Suprapubic skin (tissue), 4 donors: ENCODE results near the gene WDR46. TPM values are rescaled to one million over a fixed set of nuclear protein-coding genes. Genes with fewer than 3 reads are reported as not detected.
"Not testable (repeated sequence)": the region's sequence is repeated elsewhere in the genome, so short reads cannot be mapped to it uniquely, and the experiment has no call there.

ENCODE experiments used
- DNase-seq, 2 donors: peaks; one replicate each; pipeline ENCODE4 v3.0.0-alpha.2; 2019; ENCODE audit warnings: low spot score in 2 of 2
- H3K27ac ChIP-seq: fragments of 200-600 bp; sonication (generic); one replicate; pipeline ENCODE4 v1.5.1; 2019
- H3K27me3 ChIP-seq: fragments of 200-600 bp; sonication (generic); one replicate; pipeline ENCODE4 v1.5.1; 2019
- H3K36me3 ChIP-seq: fragments of 200-600 bp; sonication (generic); one replicate; pipeline ENCODE4 v1.5.1; 2019
- H3K4me1 ChIP-seq: fragments of 200-600 bp; sonication (generic); one replicate; pipeline ENCODE4 v1.5.1; 2019
- H3K4me3 ChIP-seq: fragments of 200-600 bp; sonication (generic); one replicate; pipeline ENCODE4 v1.5.1; 2019; ENCODE audit warnings: mild to moderate bottlenecking
- H3K9me3 ChIP-seq: fragments of 200-600 bp; sonication (generic); one replicate; pipeline ENCODE4 v1.5.1; 2019
- CTCF ChIP-seq, 2 donors: fragments of 200-600 bp in 1 of 2; fragments of 450-650 bp in 1 of 2; sonication (generic) in 1 of 2; IDR thresholded peaks; one replicate each; pipeline ENCODE4 v1.5.1; 2016 to 2019; ENCODE audit warnings: antibody characterized with exemption in 2 of 2, mild to moderate bottlenecking in 1 of 2, moderate library complexity in 1 of 2
- EP300 ChIP-seq: sonication (generic); formaldehyde crosslinking; IDR thresholded peaks from one replicate; pipeline ENCODE4 v1.6.1; 2017; ENCODE audit warnings: antibody characterized with exemption
- POLR2A ChIP-seq, 2 donors: fragments of 450-650 bp; IDR thresholded peaks; one replicate each; pipeline ENCODE4 v1.6.1; 2017; ENCODE audit warnings: antibody characterized with exemption in 2 of 2, mild to moderate bottlenecking in 2 of 2, moderate library complexity in 2 of 2
- POLR2AphosphoS5 ChIP-seq, 3 donors: sonication (generic); formaldehyde crosslinking; IDR thresholded peaks; one replicate each; pipeline ENCODE4 v1.6.1; 2017; ENCODE audit warnings: antibody characterized with exemption in 3 of 3
- WGBS: methylation state at CpG from one replicate; pipeline ENCODE4 v1.1.5; 2018; 5-methylcytosine and 5-hydroxymethylcytosine counted together
- total RNA-seq, 4 donors: library from RNA; depleted of rRNA; stranded (reverse); fragments of >200 nt; gene quantifications; one replicate each; pipeline ENCODE4 v1.1.0, GENCODE V29; 2016

WDR46 gene
- total RNA-seq, 4 donors from 2014 or later, result 41.3 to 67.2 (median 50.2) TPM

- no peak for TF ChIP-seq EP300
- no peak for TF ChIP-seq POLR2AphosphoS5 (IDR thresholded peaks at IDR 0.05)
- no peak for TF ChIP-seq CTCF (IDR thresholded peaks at IDR 0.05)
- TF ChIP-seq POLR2A (IDR thresholded peaks at IDR 0.05), result no peak
- Histone ChIP-seq H3K9me3 (no peaks in the 10 kb centered on the region), H3K4me1 (peaks cover 56% of the 10 kb centered on the region), H3K27me3 (no peaks in the 10 kb centered on the region), H3K36me3 (peaks cover 60% of the 10 kb centered on the region), H3K4me3 (peak overlapping the region; percentile 83), H3K27ac (peak overlapping the region; percentile 92)
- WGBS, result 48% methylated on average over 19 of the region's 39 CpGs
- DNase-seq, result peak in 1 of 2 donors; percentile 75
Observed at GRCh38 chr6:33277663-33278391, 11.2 kb downstream of the WDR46 start.

- no peak for TF ChIP-seq EP300
- TF ChIP-seq POLR2A (IDR thresholded peaks at IDR 0.05), result peak; percentile 5 to 57
- peak; percentile 5 to 75 for TF ChIP-seq CTCF (IDR thresholded peaks at IDR 0.05)
- peak in 2 of 3 donors; percentile 25 for TF ChIP-seq POLR2AphosphoS5 (IDR thresholded peaks at IDR 0.05)
- H3K27me3 ChIP-seq, result no peaks in the 10 kb centered on the region
- H3K27ac ChIP-seq, result peak within 1 kb of the TSS; percentile 92
- H3K4me1 ChIP-seq, result peaks cover 63% of the 10 kb centered on the region
- peak within 1 kb of the TSS; percentile 83 for H3K4me3 ChIP-seq
- 2% methylated on average over 35 of the region's 80 CpGs for WGBS
- peak; percentile 90 to 91 for DNase-seq
- peaks cover 55% of the 10 kb centered on the region for H3K36me3 ChIP-seq
- no peaks in the 10 kb centered on the region for H3K9me3 ChIP-seq
Observed at GRCh38 chr6:33276864-33277662, 12.0 kb downstream of the WDR46 start, which contains the start of gene B3GALT4. B3GALT4 (plus strand) TSS chr6:33277123; CDS start chr6:33277420, 297 bp downstream.

GRCh38 chr6:33276581-33276863 lies 12.5 kb downstream of the WDR46 start:
- H3K27ac ChIP-seq, result peak overlapping the region; percentile 92
- H3K9me3 ChIP-seq, result no peaks in the 10 kb centered on the region
- no peak for DNase-seq
- no peaks in the 10 kb centered on the region for H3K27me3 ChIP-seq
- no peak for TF ChIP-seq POLR2A (IDR thresholded peaks at IDR 0.05)
- TF ChIP-seq POLR2AphosphoS5 (IDR thresholded peaks at IDR 0.05), result no peak
- TF ChIP-seq CTCF (IDR thresholded peaks at IDR 0.05), result no peak
- no peak for TF ChIP-seq EP300
- H3K4me1 ChIP-seq, result peaks cover 63% of the 10 kb centered on the region
- peak overlapping the region; percentile 83 for H3K4me3 ChIP-seq
- H3K36me3 ChIP-seq, result peaks cover 50% of the 10 kb centered on the region

- not testable (repeated sequence) for H3K9me3 ChIP-seq, H3K27me3 ChIP-seq
- peak overlapping the region; percentile 83 for H3K4me3 ChIP-seq
- H3K36me3 ChIP-seq, result peaks cover 50% of the 10 kb centered on the region
- peak overlapping the region; percentile 92 for H3K27ac ChIP-seq
- 67% methylated on average over 16 of the region's 16 CpGs for WGBS
- peak in 1 of 2 donors; percentile 39 for DNase-seq
- peaks cover 64% of the 10 kb centered on the region for H3K4me1 ChIP-seq
Observed at GRCh38 chr6:33275795-33276580, 13.1 kb downstream of the WDR46 start.

- no peak overlapping the region for H3K27ac ChIP-seq
- no peak for DNase-seq
- H3K27me3 ChIP-seq, result no peaks in the 10 kb centered on the region
- TF ChIP-seq POLR2AphosphoS5 (IDR thresholded peaks at IDR 0.05) (no peak), CTCF (IDR thresholded peaks at IDR 0.05) (no peak), POLR2A (IDR thresholded peaks at IDR 0.05) (no peak), EP300 (no peak)
- H3K4me3 ChIP-seq, result no peak overlapping the region
- peaks cover 37% of the 10 kb centered on the region for H3K36me3 ChIP-seq
- peaks cover 75% of the 10 kb centered on the region for H3K4me1 ChIP-seq
- H3K9me3 ChIP-seq, result no peaks in the 10 kb centered on the region
- WGBS, result 68% methylated on average over 14 of the region's 14 CpGs
Observed at GRCh38 chr6:33273924-33274902, 14.8 kb downstream of the WDR46 start.
